Testis (tissue), 3 donors: ENCODE data around the gene SEC14L3. TPM values are rescaled to one million over a fixed set of nuclear protein-coding genes. Genes with fewer than 3 reads are reported as not detected.

Experiments used
- DNase-seq: peaks from one replicate; pipeline ENCODE4 v3.0.0-alpha.2; 2019
- H3K27ac ChIP-seq, 2 donors: fragments of 200-600 bp; sonication (generic); one replicate each; pipeline ENCODE4 v1.5.1; 2019
- H3K27me3 ChIP-seq: fragments of 200-600 bp; sonication (generic); one replicate; pipeline ENCODE4 v1.5.1; 2019
- H3K36me3 ChIP-seq: fragments of 200-600 bp; sonication (generic); one replicate; pipeline ENCODE4 v1.5.1; 2017; ENCODE audit warnings: low read depth; ENCODE audit errors: missing control alignments
- H3K4me1 ChIP-seq: fragments of 200-600 bp; sonication (generic); one replicate; pipeline ENCODE4 v1.5.1; 2019
- H3K4me3 ChIP-seq, 2 donors: fragments of 200-600 bp; sonication (generic); one replicate each; pipeline ENCODE4 v1.5.1; 2017 to 2019
- H3K9me3 ChIP-seq: fragments of 200-600 bp; sonication (generic); one replicate; pipeline ENCODE4 v1.5.1; 2017
- POLR2A ChIP-seq: fragments of 450-650 bp; IDR thresholded peaks from one replicate; pipeline ENCODE4 v1.6.1; 2017; ENCODE audit warnings: antibody characterized with exemption, mild to moderate bottlenecking, moderate library complexity
- WGBS, 2 donors: methylation state at CpG; one replicate each; pipeline ENCODE4 v1.1.5; 2018; 5-methylcytosine and 5-hydroxymethylcytosine counted together
- intact Hi-C: fragments of 100-400 bp; cut with DNase I; formaldehyde crosslinking; loops from one replicate; pipeline ENCODE4 v1.15.1; 2023; ENCODE audit warnings: low total_unique reads
- polyA plus RNA-seq: library from polyadenylated mRNA; stranded (reverse); fragments of 350-450 nt; fragmentation: Illumina TruSeq; extraction: RNeasy Lipid Tissue Mini Kit (QIAGEN cat#74804); gene quantifications from one replicate; pipeline ENCODE4 v1.2.3, GENCODE V29; 2014; ENCODE audit warnings: low read depth, low replicate concordance; ENCODE audit not compliant: insufficient read depth
- small RNA-seq, 2 donors: library from RNA; depleted of rRNA; stranded (forward); fragments of <200 nt; gene quantifications; one replicate each; pipeline ENCODE3, GENCODE V24; 2016
- total RNA-seq, 2 donors: library from RNA; depleted of rRNA; stranded (reverse); fragments of >200 nt; gene quantifications; one replicate each; pipeline ENCODE4 v1.2.3, GENCODE V29; 2016
- TF ChIP-seq, protein P1 (sequence below), 3 experiments: fragments of 450-650 bp in 2 of 3; fragments of 200-600 bp in 1 of 3; sonication (generic) in 1 of 3; IDR thresholded peaks; one replicate each; pipeline ENCODE4 v1.5.1; 2016 to 2019; ENCODE audit warnings: antibody characterized with exemption in 3 of 3, mild to moderate bottlenecking in 2 of 3, moderate library complexity in 1 of 3

The SEC14L3 gene
- total and polyA plus RNA-seq, 3 donors from 2014 or later, result 0.24 to 0.28 (median 0.25) TPM

DNA sequence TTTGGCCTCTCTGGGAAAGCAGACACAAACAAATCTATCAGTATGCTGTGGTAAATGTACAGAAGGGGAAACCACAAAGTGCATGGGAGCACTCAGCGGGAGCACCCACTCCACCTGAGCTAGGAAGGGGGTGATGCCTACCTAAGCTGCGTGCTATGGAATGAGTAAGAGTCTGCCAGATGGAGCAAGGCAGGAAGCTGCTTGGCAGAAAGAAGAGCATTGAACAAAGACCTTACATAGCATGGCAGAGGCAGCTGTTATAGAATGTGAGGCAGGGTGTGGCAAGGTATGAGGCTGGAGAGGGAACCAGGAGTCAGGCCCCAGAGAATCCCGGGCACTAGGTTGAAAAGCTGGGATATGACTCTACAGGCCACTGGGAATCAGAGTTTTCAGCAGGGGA, 60.0 kb downstream of the SEC14L3 start:
- 91 to 100% methylated on average over 3 of the region's 3 CpGs for WGBS, 2 donors
- no peak overlapping the region for H3K4me3 ChIP-seq
- no peaks in the 10 kb centered on the region for H3K36me3 ChIP-seq
- H3K4me1 ChIP-seq, result no peaks in the 10 kb centered on the region
- no peaks in the 10 kb centered on the region for H3K9me3 ChIP-seq
- H3K27ac ChIP-seq, result no peak overlapping the region
- H3K27me3 ChIP-seq, result no peaks in the 10 kb centered on the region
- TF ChIP-seq, protein P1, sequence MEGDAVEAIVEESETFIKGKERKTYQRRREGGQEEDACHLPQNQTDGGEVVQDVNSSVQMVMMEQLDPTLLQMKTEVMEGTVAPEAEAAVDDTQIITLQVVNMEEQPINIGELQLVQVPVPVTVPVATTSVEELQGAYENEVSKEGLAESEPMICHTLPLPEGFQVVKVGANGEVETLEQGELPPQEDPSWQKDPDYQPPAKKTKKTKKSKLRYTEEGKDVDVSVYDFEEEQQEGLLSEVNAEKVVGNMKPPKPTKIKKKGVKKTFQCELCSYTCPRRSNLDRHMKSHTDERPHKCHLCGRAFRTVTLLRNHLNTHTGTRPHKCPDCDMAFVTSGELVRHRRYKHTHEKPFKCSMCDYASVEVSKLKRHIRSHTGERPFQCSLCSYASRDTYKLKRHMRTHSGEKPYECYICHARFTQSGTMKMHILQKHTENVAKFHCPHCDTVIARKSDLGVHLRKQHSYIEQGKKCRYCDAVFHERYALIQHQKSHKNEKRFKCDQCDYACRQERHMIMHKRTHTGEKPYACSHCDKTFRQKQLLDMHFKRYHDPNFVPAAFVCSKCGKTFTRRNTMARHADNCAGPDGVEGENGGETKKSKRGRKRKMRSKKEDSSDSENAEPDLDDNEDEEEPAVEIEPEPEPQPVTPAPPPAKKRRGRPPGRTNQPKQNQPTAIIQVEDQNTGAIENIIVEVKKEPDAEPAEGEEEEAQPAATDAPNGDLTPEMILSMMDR (IDR thresholded peaks at IDR 0.05), result no peak
- TF ChIP-seq POLR2A, result no peak
- intact Hi-C loops, result no loop called here
- no peak for DNase-seq

Small RNA genes lying within 50 kb of the gene (small RNA-seq; reads per million reads assigned to genes)
- gene AC004832.3, result 0 reads per million in 2 donors
- 0 reads per million in 2 donors for gene RNU6-564P

Other genes starting within 250 kb of the SEC14L3 start
- 1 to 10 TPM in 1 of 2 donors, under 1 TPM in 1; 0.08 to 1.4 TPM for gene LIF, start 225.3 kb downstream of the SEC14L3 start, total RNA-seq
- 1.4 TPM for gene LIF, start 225.3 kb downstream of the SEC14L3 start, polyA plus RNA-seq
- gene OSM, start 205.2 kb downstream of the SEC14L3 start, total RNA-seq, result 1 to 10 TPM in 1 of 2 donors, not detected in 1; 1.6 TPM
- 0.69 TPM for gene OSM, start 205.2 kb downstream of the SEC14L3 start, polyA plus RNA-seq
- 10 to 100 TPM; 36.7 to 71.4 TPM for gene CASTOR1, start 182.5 kb downstream of the SEC14L3 start, total RNA-seq
- 32.8 TPM for gene CASTOR1, start 182.5 kb downstream of the SEC14L3 start, polyA plus RNA-seq
- gene TBC1D10A, start 145.1 kb downstream of the SEC14L3 start, total RNA-seq, result 10 to 100 TPM; 48.4 to 79.1 TPM
- gene TBC1D10A, start 145.1 kb downstream of the SEC14L3 start, polyA plus RNA-seq, result 51.0 TPM
- 100 to 1,000 TPM; 159 to 174 TPM for gene SF3A1, start 115.1 kb downstream of the SEC14L3 start, total RNA-seq
- gene SF3A1, start 115.1 kb downstream of the SEC14L3 start, polyA plus RNA-seq, result 272 TPM
- gene CCDC157, start 115.0 kb downstream of the SEC14L3 start, total RNA-seq, result 10 to 100 TPM; 70.1 to 81.9 TPM
- 69.2 TPM for gene CCDC157, start 115.0 kb downstream of the SEC14L3 start, polyA plus RNA-seq
- gene RNF215, start 84.6 kb downstream of the SEC14L3 start, total RNA-seq, result 10 to 100 TPM; 20.9 to 24.6 TPM
- gene RNF215, start 84.6 kb downstream of the SEC14L3 start, polyA plus RNA-seq, result 18.2 TPM
- gene SEC14L2, start 75.0 kb downstream of the SEC14L3 start, total RNA-seq, result 1 to 10 TPM; 2.2 to 3.5 TPM
- gene SEC14L2, start 75.0 kb downstream of the SEC14L3 start, polyA plus RNA-seq, result 4.7 TPM
- 10 to 100 TPM in 1 of 2 donors, 1 to 10 TPM in 1; 9.3 to 13.2 TPM for gene MTFP1, start 46.2 kb downstream of the SEC14L3 start, total RNA-seq
- 5.7 TPM for gene MTFP1, start 46.2 kb downstream of the SEC14L3 start, polyA plus RNA-seq
- 10 to 100 TPM; 27.6 to 28.8 TPM for gene SEC14L4, start 33.7 kb upstream of the SEC14L3 start, total RNA-seq
- gene SEC14L4, start 33.7 kb upstream of the SEC14L3 start, polyA plus RNA-seq, result 11.5 TPM
- 10 to 100 TPM; 17.0 to 28.2 TPM for gene SEC14L6, start 74.7 kb upstream of the SEC14L3 start, total RNA-seq
- gene SEC14L6, start 74.7 kb upstream of the SEC14L3 start, polyA plus RNA-seq, result 12.3 TPM
- gene GAL3ST1, start 102.6 kb upstream of the SEC14L3 start, total RNA-seq, result 10 to 100 TPM; 11.3 to 18.5 TPM
- 4.2 TPM for gene GAL3ST1, start 102.6 kb upstream of the SEC14L3 start, polyA plus RNA-seq
- gene PES1, start 119.9 kb upstream of the SEC14L3 start, total RNA-seq, result 10 to 100 TPM; 96.5 to 99.4 TPM
- 80.3 TPM for gene PES1, start 119.9 kb upstream of the SEC14L3 start, polyA plus RNA-seq
- gene TCN2, start 135.2 kb upstream of the SEC14L3 start, total RNA-seq, result 10 to 100 TPM; 40.6 to 40.7 TPM
- gene TCN2, start 135.2 kb upstream of the SEC14L3 start, polyA plus RNA-seq, result 30.5 TPM
- gene SLC35E4, start 163.8 kb upstream of the SEC14L3 start, total RNA-seq, result 10 to 100 TPM; 11.6 TPM
- 35.9 TPM for gene SLC35E4, start 163.8 kb upstream of the SEC14L3 start, polyA plus RNA-seq
- gene DUSP18, start 195.9 kb upstream of the SEC14L3 start, total RNA-seq, result 10 to 100 TPM; 29.2 to 42.4 TPM
- 53.9 TPM for gene DUSP18, start 195.9 kb upstream of the SEC14L3 start, polyA plus RNA-seq
- gene OSBP2, start 222.9 kb upstream of the SEC14L3 start, total RNA-seq, result 10 to 100 TPM; 39.5 to 45.4 TPM
- 68.0 TPM for gene OSBP2, start 222.9 kb upstream of the SEC14L3 start, polyA plus RNA-seq